Measurements from ENCODE around the gene GRAMD4.
A peak's percentile ranks its signal among the peaks of the same experiment; 100 is the strongest.

Gene GRAMD4

DNA sequence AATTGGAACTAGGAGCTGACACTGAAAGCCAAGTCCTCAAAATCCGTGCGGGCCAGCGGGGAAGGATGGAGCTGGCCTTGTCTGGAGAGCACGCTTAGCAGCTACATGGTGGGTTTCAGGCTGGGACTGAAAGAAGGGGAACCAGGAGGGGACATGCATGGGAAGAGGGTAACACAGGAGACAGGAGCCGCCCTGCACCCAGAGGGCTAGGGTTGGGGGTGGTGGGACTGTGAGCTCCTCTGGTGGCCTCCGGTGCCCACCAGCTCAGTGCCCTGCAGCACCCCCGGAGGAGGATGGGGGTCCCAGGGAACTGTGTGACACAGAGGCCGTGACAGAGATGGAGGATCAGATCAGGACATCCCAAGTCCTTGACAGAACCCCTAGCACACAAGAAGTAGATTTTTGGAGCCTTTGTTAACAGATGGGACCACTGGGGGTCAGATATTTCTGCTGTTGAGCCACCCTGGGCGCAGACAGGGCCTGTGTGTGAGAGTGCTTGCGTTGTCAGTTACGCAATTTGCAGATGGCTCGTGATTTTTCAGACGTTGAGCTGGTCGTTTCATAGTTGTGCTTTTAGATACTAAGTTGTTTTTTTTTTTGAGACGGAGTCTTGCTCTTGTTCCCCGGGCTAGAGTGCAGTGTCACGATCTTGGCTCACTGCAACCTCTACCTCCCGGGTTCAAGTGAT, 21.3 kb upstream of the GRAMD4 start:
- no peak for DNase-seq (ENCODE audit: low read depth)

GRCh38 chr22:46600273-46600796, 19.9 kb upstream of the GRAMD4 start:
- no peak for DNase-seq (ENCODE audit: low read depth)

- no peak for DNase-seq (ENCODE audit: low read depth)
Observed at GRCh38 chr22:46602025-46602424, 18.2 kb upstream of the GRAMD4 start.

- DNase-seq (ENCODE audit: low read depth) = no peak
Observed at GRCh38 chr22:46604306-46604690, 15.9 kb upstream of the GRAMD4 start.

- DNase-seq (ENCODE audit: low read depth) = no peak
Observed at GRCh38 chr22:46605117-46605516, 15.1 kb upstream of the GRAMD4 start.

DNA sequence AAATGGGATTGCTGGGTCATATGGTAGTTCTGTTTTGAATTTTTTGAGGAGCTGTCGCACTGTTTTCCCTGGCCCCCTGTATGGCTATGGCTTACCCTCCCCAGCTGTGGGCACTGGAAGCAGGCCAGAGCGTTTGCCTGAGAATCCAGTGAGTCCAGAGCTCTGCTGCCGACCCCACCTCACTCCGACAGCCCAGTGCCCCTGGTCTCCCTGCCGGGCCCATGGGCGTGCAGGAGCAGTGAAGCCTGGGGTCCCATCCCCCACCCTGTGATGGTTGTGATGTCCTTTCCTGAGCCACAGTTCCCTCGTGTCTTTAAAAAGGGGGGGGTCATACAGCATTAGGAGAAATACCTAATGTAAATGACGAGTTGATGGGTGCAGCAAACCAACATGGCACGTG, 13.3 kb upstream of the GRAMD4 start:
- DNase-seq (ENCODE audit: low read depth) = no peak

GRCh38 chr22:46607483-46608114, 12.6 kb upstream of the GRAMD4 start:
- DNase-seq (ENCODE audit: low read depth) = no peak

- DNase-seq (ENCODE audit: low read depth) = no peak
Observed at GRCh38 chr22:46609175-46609690, 11.0 kb upstream of the GRAMD4 start.

GRCh38 chr22:46609724-46610201, 10.4 kb upstream of the GRAMD4 start:
- DNase-seq (ENCODE audit: low read depth) = no peak

DNA sequence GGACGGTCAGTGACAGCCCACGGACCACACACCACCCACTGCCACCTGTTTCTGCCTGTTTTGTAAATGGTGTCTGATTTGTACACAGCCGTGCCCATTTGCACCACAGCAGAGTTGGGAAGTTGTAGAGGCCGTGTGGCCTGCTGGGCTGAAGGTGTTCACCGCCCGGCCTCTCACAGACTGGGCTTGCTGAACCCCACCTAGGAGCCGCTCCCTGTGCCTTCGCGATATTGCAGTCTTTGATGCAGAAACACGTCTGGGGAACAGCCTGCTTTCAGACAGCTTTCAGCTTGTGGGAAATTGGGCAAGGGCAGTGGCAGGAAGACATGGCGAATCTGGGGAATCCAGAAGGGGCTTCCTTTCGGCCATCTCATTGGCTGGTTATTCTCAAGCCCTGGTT, 9.8 kb upstream of the GRAMD4 start:
- no peak for DNase-seq (ENCODE audit: low read depth)

DNA sequence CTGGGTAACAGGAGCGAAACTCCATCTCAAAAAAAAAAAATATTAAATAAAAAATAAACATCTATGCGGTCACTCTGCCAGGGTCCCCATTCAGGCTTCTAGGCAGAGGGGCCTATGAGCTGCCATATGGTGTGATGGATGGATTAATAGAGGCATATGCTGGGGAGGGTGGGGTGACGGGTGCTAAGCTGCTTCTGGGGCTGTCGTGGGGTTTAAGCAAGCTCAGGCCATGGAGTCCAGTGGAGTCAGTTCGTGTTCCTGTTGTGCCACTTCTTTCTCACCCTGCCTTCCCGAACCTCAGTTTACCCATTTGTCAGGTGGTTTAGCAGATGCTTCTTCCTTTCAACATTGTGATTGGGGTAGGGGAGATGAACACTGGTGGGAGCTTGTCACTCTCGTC, 9.0 kb upstream of the GRAMD4 start:
- no peak for DNase-seq (ENCODE audit: low read depth)

- no peak for DNase-seq (ENCODE audit: low read depth)
Observed at GRCh38 chr22:46612341-46612903, 7.8 kb upstream of the GRAMD4 start.

- DNase-seq (ENCODE audit: low read depth) = peak; percentile 24
Observed at GRCh38 chr22:46612904-46613605, 7.1 kb upstream of the GRAMD4 start.

- no peak for DNase-seq (ENCODE audit: low read depth)
Observed at GRCh38 chr22:46613606-46614021, 6.6 kb upstream of the GRAMD4 start.

- peak; percentile 30 for DNase-seq (ENCODE audit: low read depth)
Observed at GRCh38 chr22:46614025-46614931, 5.9 kb upstream of the GRAMD4 start.

DNA sequence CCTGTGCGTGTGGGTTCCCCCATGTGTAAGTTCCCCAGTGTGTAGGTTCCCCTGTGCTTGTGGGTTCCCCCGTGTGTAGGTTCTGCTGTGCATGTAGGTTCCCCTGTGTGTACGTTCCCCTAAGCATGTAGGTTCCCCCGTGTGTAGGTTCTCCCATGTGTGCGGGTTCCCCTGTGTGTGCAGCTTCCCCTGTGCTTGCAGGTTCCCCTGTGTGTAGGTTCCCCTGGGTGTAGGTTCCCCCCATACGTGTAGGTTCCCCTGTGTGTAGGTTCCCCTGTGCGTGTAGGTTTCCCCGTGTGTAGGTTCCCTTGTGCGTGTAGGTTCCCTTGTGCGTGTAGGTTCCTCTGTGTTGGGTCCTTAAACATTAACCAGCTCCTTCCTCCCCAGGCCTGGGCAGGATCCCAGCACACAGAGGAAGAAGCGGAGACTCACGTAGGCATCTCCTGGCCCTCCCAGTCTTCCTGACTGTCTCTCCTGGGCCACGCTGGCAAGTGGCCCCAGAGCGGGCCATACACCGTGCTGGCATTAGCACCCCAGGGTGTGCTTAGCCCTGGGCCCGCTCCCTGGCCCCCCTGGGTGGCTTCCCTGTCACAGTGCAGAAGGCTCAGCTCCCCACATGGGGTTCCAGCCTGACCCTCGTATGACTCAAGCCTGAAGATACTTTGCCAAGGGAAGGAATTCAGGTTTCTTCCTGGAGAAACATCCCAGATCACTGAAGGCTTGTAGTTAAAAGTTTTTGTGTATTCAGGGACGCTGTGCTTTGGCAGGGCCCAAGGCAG, 2.8 kb upstream of the GRAMD4 start:
- no peak for DNase-seq (ENCODE audit: low read depth)

DNA sequence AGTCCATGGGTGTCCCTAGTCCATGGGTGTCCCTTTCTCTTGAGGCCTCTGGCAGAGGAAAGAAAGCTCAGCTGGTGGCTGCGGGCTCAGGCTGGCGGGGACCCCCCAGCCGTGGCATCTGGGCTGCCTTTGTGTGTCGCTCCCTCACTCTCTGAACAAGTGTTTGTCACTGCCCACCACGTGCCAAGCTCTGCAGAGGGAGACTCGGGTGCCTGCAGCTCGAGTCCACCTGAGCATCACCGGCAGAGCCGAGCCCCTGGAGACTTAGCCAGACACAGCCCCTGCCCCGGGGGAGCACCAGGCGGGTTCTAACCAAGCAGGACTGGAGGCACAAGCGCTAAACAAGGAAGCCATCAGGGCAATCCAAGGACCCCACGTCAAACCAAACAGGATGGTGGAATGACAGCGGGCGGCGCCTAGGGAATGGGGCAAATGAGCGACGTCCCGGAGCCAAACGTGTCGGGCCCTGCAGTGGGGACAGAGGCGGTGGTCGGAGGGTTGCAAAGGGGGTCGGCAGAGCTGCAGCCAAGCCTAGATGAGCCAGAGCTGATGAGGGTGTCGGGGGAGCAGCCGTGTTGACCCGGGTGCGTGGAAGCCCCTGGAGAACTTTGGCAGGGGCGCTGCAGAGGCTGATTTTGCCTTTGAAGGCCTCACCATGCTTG, 2.1 kb upstream of the GRAMD4 start:
- DNase-seq (ENCODE audit: low read depth) = no peak

- no peak for DNase-seq (ENCODE audit: low read depth)
Observed at GRCh38 chr22:46618667-46619066, 1.5 kb upstream of the GRAMD4 start.

DNA sequence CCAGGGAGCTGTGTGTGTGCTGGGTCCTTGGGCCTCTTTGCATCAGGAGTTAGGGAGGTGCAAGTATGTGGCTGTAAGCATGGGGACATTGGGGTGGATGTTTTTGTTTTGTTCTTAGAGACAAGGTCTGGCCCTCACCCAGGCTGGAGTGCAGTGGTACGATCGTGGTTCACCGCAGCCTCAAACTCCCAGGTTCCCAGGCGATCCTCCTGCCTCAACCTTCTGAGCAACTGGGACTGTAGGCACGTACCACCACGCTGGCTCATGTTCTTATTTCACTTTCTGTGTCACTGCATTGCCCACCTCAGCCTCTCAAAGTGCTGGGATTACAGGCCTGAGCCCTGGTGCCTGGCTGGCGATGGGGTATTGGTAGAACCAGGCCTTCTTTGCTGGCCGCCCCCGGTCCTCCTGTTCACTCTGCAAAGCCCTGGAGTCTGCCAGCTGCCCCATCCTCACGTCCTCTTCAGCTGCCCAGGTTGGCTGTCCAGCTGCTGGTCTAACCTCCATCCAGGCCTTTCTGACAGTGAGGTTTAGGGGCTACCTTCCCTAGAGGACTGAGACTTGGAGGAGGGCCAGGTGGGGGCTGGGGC, 851 bp upstream of the GRAMD4 start:
- no peak for DNase-seq (ENCODE audit: low read depth)

Measured in stimulated activated CD8-positive, alpha-beta memory T cell treated with anti-CD3 and anti-CD28 coated beads, Interleukin-12 subunit alpha, Interleukin-12 subunit beta, amount 100 ng/mL, for 4 hours (primary cell).